HG03439 (cell line): ENCODE measurements around the gene MST1.

Experiments used
- ATAC-seq: cut with Tn5 transposase; IDR thresholded peaks from one replicate; pipeline ENCODE4 v1.9.1; 2021; ENCODE audit warnings: mild to moderate bottlenecking, moderate library complexity; ENCODE audit not compliant: unreplicated experiment

Gene MST1

GRCh38 chr3:49638445-49638844, 50.8 kb downstream of the MST1 start:
- ATAC-seq: no peak

- ATAC-seq: no peak
Observed at GRCh38 chr3:49636883-49637609, 52.2 kb downstream of the MST1 start.

GRCh38 chr3:49634736-49635135, 54.5 kb downstream of the MST1 start:
- ATAC-seq: no peak
